ENCODE data around the gene MRTFA.

GRCh38 chr22:40430991-40431390 lies 205.5 kb downstream of the MRTFA start:
- TF ChIP-seq CTCF (IDR thresholded peaks at IDR 0.05), result no peak
- TF ChIP-seq POLR2AphosphoS5 (IDR thresholded peaks at IDR 0.05), result no peak
